Measurements from ENCODE around the gene NUDT4. TPM values are rescaled to one million over a fixed set of nuclear protein-coding genes. Genes with fewer than 3 reads are reported as not detected.

NUDT4 gene
- total and polyA plus RNA-seq, 2 donors (not counting 3 experiments of a cell fraction or from before 2014, with no cell fraction given): 76.0 to 161 TPM

DNA sequence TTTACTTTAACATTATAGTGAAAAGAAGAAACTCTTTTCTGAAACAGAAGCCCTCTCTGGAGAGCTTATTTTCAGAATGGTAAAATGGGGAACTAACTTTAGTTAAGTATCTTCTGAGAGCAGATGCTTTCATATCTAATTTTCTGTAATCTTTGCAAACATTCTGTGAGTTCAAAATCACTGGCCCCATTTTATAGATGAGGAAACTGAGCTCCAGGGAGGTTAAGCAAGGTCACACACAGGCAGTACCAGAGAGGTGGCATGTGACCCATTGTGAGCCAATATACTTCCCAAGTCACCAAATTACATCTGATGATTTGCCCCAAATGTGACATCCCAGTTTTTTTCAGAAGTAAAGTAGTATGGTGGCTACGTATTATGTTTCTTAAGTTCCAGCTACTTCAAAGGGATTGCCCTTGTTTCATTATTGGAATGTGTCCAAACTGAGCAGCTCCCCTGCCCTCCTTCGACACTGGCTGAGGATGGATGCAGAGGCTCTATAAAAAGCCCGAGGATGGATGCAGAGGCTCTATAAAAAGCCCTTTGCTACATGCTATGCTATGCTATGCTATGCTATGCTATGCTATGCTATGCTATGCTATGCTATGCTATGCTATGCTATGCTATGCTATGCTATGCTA lies 36.2 kb upstream of the NUDT4 start:
- no peaks in the 10 kb centered on the region for H3K27me3 ChIP-seq (ENCODE audit: control insufficient read depth in 2 of 2, insufficient read depth in 2 of 2, low read length in 2 of 2)
- H3K4me1 ChIP-seq (ENCODE audit: control insufficient read depth, extremely low read depth, insufficient read depth, low read length): no peaks in the 10 kb centered on the region
- POLR2A ChIA-PET: no interaction called here
- H3K9me3 ChIP-seq (replicated peaks; ENCODE audit: control insufficient read depth, insufficient read depth, low read length): no peaks in the 10 kb centered on the region
- intact Hi-C loops (cut with micrococcal nuclease): no loop called here
- H3K9ac ChIP-seq (replicated peaks; ENCODE audit: extremely low read depth, insufficient read depth, low read length): no peak overlapping the region
- H3K9me1 ChIP-seq (replicated peaks; ENCODE audit: control insufficient read depth, extremely low read depth, insufficient read depth, low read length): no peaks in the 10 kb centered on the region
- no peak overlapping the region for H3K4me2 ChIP-seq (ENCODE audit: insufficient read depth, low read length)
- no peak overlapping the region for H3K4me3 ChIP-seq (replicated peaks in 1 of 3; ENCODE audit: insufficient read depth in 1 of 3, low read depth in 1 of 3, low read length in 3 of 3)
- DNase-seq (ENCODE audit: low read depth, low spot score) (no peak), FAIRE-seq (no peak)
- BruUV-seq (replicated peaks): no TSS peak
- TF ChIP-seq EZH2 (IDR thresholded peaks at IDR 0.05; ENCODE audit: borderline replicate concordance, low read depth, low read length, severe bottlenecking) (no peak), FOS (IDR thresholded peaks at IDR 0.05; ENCODE audit: borderline replicate concordance, insufficient read depth, low read length) (no peak), GATA2 (IDR thresholded peaks at IDR 0.05; ENCODE audit: insufficient read depth, insufficient read length, low read depth, low read length) (no peak), POLR2A (IDR thresholded peaks at IDR 0.05; ENCODE audit: low read depth, low read length) (no peak), JUN (IDR thresholded peaks at IDR 0.05; ENCODE audit: borderline replicate concordance, insufficient read depth, insufficient read length, low read depth) (no peak), MYC (IDR thresholded peaks at IDR 0.05; ENCODE audit: low read depth, low read length) (no peak), POLR2AphosphoS5 (IDR thresholded peaks at IDR 0.05; ENCODE audit: insufficient read depth, low read depth, low read length) (no peak)
- TF ChIP-seq, protein P1, sequence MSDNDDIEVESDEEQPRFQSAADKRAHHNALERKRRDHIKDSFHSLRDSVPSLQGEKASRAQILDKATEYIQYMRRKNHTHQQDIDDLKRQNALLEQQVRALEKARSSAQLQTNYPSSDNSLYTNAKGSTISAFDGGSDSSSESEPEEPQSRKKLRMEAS (IDR thresholded peaks at IDR 0.05; ENCODE audit: insufficient read depth, insufficient read length): no peak
- TF ChIP-seq, protein P2, sequence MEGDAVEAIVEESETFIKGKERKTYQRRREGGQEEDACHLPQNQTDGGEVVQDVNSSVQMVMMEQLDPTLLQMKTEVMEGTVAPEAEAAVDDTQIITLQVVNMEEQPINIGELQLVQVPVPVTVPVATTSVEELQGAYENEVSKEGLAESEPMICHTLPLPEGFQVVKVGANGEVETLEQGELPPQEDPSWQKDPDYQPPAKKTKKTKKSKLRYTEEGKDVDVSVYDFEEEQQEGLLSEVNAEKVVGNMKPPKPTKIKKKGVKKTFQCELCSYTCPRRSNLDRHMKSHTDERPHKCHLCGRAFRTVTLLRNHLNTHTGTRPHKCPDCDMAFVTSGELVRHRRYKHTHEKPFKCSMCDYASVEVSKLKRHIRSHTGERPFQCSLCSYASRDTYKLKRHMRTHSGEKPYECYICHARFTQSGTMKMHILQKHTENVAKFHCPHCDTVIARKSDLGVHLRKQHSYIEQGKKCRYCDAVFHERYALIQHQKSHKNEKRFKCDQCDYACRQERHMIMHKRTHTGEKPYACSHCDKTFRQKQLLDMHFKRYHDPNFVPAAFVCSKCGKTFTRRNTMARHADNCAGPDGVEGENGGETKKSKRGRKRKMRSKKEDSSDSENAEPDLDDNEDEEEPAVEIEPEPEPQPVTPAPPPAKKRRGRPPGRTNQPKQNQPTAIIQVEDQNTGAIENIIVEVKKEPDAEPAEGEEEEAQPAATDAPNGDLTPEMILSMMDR (IDR thresholded peaks at IDR 0.05; ENCODE audit: extremely low read depth in 1 of 2, insufficient read depth in 1 of 2, low read depth in 1 of 2, low read length in 2 of 2): no peak
- CTCF ChIA-PET: interaction anchor here (1.2 kb wide), 1 partner anchor 142 kb away, joined by 3 read pairs; no protein-coding TSS in a partner anchor
- no peak overlapping the region for H2AFZ ChIP-seq (ENCODE audit: low read depth, low read length)
- no peak overlapping the region for H3K27ac ChIP-seq (ENCODE audit: insufficient read depth, low read depth, low read length)
- dilution Hi-C loops (cut with MboI; ENCODE audit: extremely low pct_ligation_motif_present, low sequenced_read_pairs): no loop called here
- no peaks in the 10 kb centered on the region for H3K79me2 ChIP-seq (ENCODE audit: control insufficient read depth, insufficient read depth, low read length)
- H3K36me3 ChIP-seq (ENCODE audit: control insufficient read depth in 2 of 2, extremely low read depth in 1 of 2, insufficient read depth in 2 of 2, low read length in 2 of 2): no peaks in the 10 kb centered on the region
- H4K20me1 ChIP-seq (replicated peaks; ENCODE audit: control insufficient read depth, extremely low read depth, insufficient read depth, low read length): no peaks in the 10 kb centered on the region
